MM.1S (cell line): ENCODE data around the gene HJURP.

Experiments used
- DNase-seq: peaks from one replicate; pipeline ENCODE4 v3.0.0-alpha.2; 2015
- H2AFZ ChIP-seq: fragments of 300-600 bp; sonication (generic); 2 replicates; pipeline ENCODE4 v1.6.0; 2016; ENCODE audit warnings: antibody characterized with exemption, low read length
- H3F3A ChIP-seq: fragments of 300-600 bp; sonication (generic); 2 replicates; pipeline ENCODE4 v1.6.1; 2016; ENCODE audit warnings: mild to moderate bottlenecking, antibody characterized with exemption, low read length, moderate library complexity, mixed read lengths; ENCODE audit not compliant: insufficient read depth
- H3K27ac ChIP-seq: fragments of 300-600 bp; sonication (generic); 2 replicates; pipeline ENCODE4 v1.5.1; 2016; ENCODE audit warnings: mild to moderate bottlenecking, low read length
- H3K27me3 ChIP-seq: fragments of 300-600 bp; sonication (generic); replicated peaks from 2 replicates; pipeline ENCODE4 v1.6.0; 2016; ENCODE audit warnings: low read length; ENCODE audit not compliant: insufficient read depth
- H3K36me3 ChIP-seq: fragments of 300-600 bp; sonication (generic); replicated peaks from 2 replicates; pipeline ENCODE4 v1.6.1; 2016; ENCODE audit warnings: mild to moderate bottlenecking, low read length, mixed read lengths; ENCODE audit not compliant: insufficient read depth
- H3K4me1 ChIP-seq: fragments of 300-600 bp; sonication (generic); 2 replicates; pipeline ENCODE4 v1.6.1; 2016; ENCODE audit warnings: low read length, mixed read lengths
- H3K4me2 ChIP-seq: fragments of 300-600 bp; sonication (generic); 2 replicates; pipeline ENCODE4 v1.6.0; 2016; ENCODE audit warnings: low read depth, low read length
- H3K4me3 ChIP-seq: fragments of 300-600 bp; sonication (generic); 2 replicates; pipeline ENCODE4 v1.5.1; 2016; ENCODE audit warnings: low read length, mixed read lengths
- H3K79me2 ChIP-seq: fragments of 300-600 bp; sonication (generic); 2 replicates; pipeline ENCODE4 v1.6.1; 2016; ENCODE audit warnings: mixed run types, low read length, mixed read lengths
- H3K9ac ChIP-seq: fragments of 300-600 bp; sonication (generic); 2 replicates; pipeline ENCODE4 v1.6.1; 2016; ENCODE audit warnings: low read length, mixed read lengths
- H3K9me2 ChIP-seq: fragments of 300-600 bp; sonication (generic); replicated peaks from 2 replicates; pipeline ENCODE4 v1.6.1; 2016; ENCODE audit warnings: mild to moderate bottlenecking, low read length, mixed read lengths; ENCODE audit not compliant: insufficient read depth
- H3K9me3 ChIP-seq: fragments of 300-600 bp; sonication (generic); replicated peaks from 2 replicates; pipeline ENCODE4 v1.6.1; 2016; ENCODE audit warnings: mild to moderate bottlenecking, low read length, mixed read lengths; ENCODE audit not compliant: insufficient read depth
- H4K20me1 ChIP-seq: fragments of 300-600 bp; sonication (generic); 2 replicates; pipeline ENCODE4 v1.6.1; 2016; ENCODE audit warnings: mild to moderate bottlenecking, low read length, moderate library complexity, mixed read lengths; ENCODE audit not compliant: insufficient read depth
- EZH2 ChIP-seq: fragments of 300-600 bp; sonication (generic); optimal IDR thresholded peaks from 2 replicates; pipeline ENCODE3; 2017; ENCODE audit warnings: low read depth, mild to moderate bottlenecking, antibody characterized with exemption, low read length, mixed read lengths
- EZH2phosphoT487 ChIP-seq: fragments of 300-600 bp; sonication (generic); IDR thresholded peaks from 2 replicates; pipeline ENCODE4 v1.6.1; 2018; ENCODE audit warnings: antibody characterized with exemption, low read length
- TF ChIP-seq, protein P1 (sequence below): fragments of 300-600 bp; sonication (generic); IDR thresholded peaks from 2 replicates; pipeline ENCODE4 v1.5.1; 2016; ENCODE audit warnings: antibody characterized with exemption, low read length, mixed read lengths

Gene HJURP

GRCh38 chr2:233833345-233833744, 21.0 kb downstream of the HJURP start:
- Histone ChIP-seq H3K36me3 (peaks cover 3% of the 10 kb centered on the region; the same call in 1 of the 2 replicates), H3K4me3 (no peak overlapping the region), H3F3A (peaks cover 3% of the 10 kb centered on the region; the same call in 1 of the 2 replicates), H3K9ac (no peak overlapping the region), H3K9me3 (no peaks in the 10 kb centered on the region), H3K27me3 (no peaks in the 10 kb centered on the region), H4K20me1 (no peaks in the 10 kb centered on the region), H3K9me2 (no peaks in the 10 kb centered on the region), H3K4me1 (no peaks in the 10 kb centered on the region), H2AFZ (no peak overlapping the region), H3K79me2 (peaks cover 15% of the 10 kb centered on the region), H3K27ac (no peak overlapping the region), H3K4me2 (no peak overlapping the region)
- no peak for DNase-seq
- TF ChIP-seq EZH2phosphoT487: no peak
- TF ChIP-seq EZH2: no peak
- TF ChIP-seq, protein P1, sequence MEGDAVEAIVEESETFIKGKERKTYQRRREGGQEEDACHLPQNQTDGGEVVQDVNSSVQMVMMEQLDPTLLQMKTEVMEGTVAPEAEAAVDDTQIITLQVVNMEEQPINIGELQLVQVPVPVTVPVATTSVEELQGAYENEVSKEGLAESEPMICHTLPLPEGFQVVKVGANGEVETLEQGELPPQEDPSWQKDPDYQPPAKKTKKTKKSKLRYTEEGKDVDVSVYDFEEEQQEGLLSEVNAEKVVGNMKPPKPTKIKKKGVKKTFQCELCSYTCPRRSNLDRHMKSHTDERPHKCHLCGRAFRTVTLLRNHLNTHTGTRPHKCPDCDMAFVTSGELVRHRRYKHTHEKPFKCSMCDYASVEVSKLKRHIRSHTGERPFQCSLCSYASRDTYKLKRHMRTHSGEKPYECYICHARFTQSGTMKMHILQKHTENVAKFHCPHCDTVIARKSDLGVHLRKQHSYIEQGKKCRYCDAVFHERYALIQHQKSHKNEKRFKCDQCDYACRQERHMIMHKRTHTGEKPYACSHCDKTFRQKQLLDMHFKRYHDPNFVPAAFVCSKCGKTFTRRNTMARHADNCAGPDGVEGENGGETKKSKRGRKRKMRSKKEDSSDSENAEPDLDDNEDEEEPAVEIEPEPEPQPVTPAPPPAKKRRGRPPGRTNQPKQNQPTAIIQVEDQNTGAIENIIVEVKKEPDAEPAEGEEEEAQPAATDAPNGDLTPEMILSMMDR: no peak

DNA sequence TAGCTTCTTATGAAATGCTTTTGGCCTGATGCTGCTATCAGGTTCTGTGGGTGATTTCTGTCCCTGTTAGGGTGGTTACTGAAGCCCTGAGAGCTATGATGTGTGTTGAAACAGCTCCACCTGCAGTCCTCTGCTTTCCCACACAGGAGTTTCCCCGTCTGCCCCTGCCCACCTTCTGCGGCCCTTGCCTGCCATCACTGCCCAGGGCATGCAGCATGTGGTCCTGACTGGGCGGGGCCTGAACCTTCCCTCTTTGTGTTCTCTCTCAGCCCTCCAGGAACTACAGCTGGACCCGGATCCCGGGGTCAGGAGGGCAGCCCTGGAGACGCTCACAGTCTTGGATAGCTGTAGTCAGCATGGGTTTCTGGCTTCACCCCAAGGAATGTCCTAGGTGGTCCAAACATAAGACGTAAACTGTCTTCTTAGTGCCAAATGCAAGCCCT, 21.4 kb downstream of the HJURP start:
- Histone ChIP-seq H3K9ac (no peak overlapping the region), H3K27ac (no peak overlapping the region), H3K9me2 (no peaks in the 10 kb centered on the region), H3K9me3 (no peaks in the 10 kb centered on the region), H3K27me3 (no peaks in the 10 kb centered on the region), H3K4me2 (no peak overlapping the region), H4K20me1 (no peaks in the 10 kb centered on the region), H2AFZ (no peak overlapping the region), H3K4me3 (no peak overlapping the region), H3F3A (peaks cover 3% of the 10 kb centered on the region; the same call in 1 of the 2 replicates), H3K36me3 (peaks cover 3% of the 10 kb centered on the region; the same call in 1 of the 2 replicates), H3K4me1 (no peaks in the 10 kb centered on the region), H3K79me2 (peaks cover 10% of the 10 kb centered on the region)
- TF ChIP-seq, protein P1: no peak
- TF ChIP-seq EZH2phosphoT487: no peak
- TF ChIP-seq EZH2: no peak
- no peak for DNase-seq

- Histone ChIP-seq H3F3A (no peaks in the 10 kb centered on the region; the same call in 1 of the 2 replicates), H3K9ac (no peak overlapping the region), H2AFZ (no peak overlapping the region), H3K4me2 (no peak overlapping the region), H3K27ac (no peak overlapping the region), H3K4me3 (no peak overlapping the region), H4K20me1 (no peaks in the 10 kb centered on the region), H3K79me2 (peaks cover 6% of the 10 kb centered on the region), H3K27me3 (no peaks in the 10 kb centered on the region), H3K9me3 (no peaks in the 10 kb centered on the region), H3K4me1 (no peaks in the 10 kb centered on the region), H3K36me3 (peaks cover 3% of the 10 kb centered on the region; the same call in 1 of the 2 replicates), H3K9me2 (no peaks in the 10 kb centered on the region)
- no peak for DNase-seq
- TF ChIP-seq, protein P1: no peak
- TF ChIP-seq EZH2: no peak
- TF ChIP-seq EZH2phosphoT487: no peak
Measured at GRCh38 chr2:233832414-233832813, 21.9 kb downstream of the HJURP start.
